Measurements from ENCODE around the gene ARF1. TPM values are rescaled to one million over a fixed set of nuclear protein-coding genes. Genes with fewer than 3 reads are reported as not detected.

Gene ARF1
- total RNA-seq, 1 experiment from 2014 or later = 330 TPM

DNA sequence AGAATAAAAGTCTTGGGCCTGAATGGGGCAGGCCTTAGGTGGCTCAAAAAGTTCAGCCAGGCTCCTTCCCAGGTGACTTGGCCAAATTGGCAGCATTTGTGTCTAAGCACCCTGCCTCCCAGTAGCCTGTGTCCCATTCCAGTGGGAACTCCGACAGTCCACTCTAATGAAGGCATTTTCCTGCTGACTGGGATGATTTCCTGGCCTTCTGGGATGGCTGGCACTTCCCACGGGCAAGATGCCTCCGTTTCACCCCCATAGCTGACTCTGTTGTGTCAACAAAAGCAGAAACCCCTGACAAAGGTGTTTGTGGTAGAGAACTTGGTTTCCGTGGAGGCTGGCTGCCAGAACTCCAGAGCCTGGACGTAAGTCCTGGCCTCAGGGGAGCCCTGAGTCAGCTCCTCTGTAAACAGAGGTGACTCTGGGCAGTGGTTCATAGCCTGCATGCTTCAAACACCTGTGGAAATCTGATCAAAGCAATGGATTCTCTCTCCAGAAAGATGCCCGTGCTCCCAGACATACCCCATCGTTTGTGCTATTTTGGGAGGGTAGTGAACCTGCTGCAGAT lies 39.1 kb upstream of the ARF1 start:
- Mint-ChIP-seq H3K27me3 (ENCODE audit: low read depth) (peaks cover 32% of the 10 kb centered on the region), H3K27ac (no peak overlapping the region), H3K4me1 (peaks cover 13% of the 10 kb centered on the region; the same call in 1 of the 2 replicates), H3K9me3 (peaks cover 8% of the 10 kb centered on the region), H3K36me3 (no peaks in the 10 kb centered on the region), H3K4me3 (no peak overlapping the region)
- ChIA-PET CTCF (no interaction called here), POLR2A (no interaction called here)
- TF ChIP-seq SOX15 (CRISPR knock-in tag; IDR thresholded peaks at IDR 0.05) (no peak), HMGXB4 (CRISPR knock-in tag; IDR thresholded peaks at IDR 0.05) (no peak), FOXJ3 (CRISPR knock-in tag; IDR thresholded peaks at IDR 0.05; ENCODE audit: borderline replicate concordance) (no peak)
- ATAC-seq (no peak), DNase-seq (ENCODE audit: low spot score) (no peak)

DNA sequence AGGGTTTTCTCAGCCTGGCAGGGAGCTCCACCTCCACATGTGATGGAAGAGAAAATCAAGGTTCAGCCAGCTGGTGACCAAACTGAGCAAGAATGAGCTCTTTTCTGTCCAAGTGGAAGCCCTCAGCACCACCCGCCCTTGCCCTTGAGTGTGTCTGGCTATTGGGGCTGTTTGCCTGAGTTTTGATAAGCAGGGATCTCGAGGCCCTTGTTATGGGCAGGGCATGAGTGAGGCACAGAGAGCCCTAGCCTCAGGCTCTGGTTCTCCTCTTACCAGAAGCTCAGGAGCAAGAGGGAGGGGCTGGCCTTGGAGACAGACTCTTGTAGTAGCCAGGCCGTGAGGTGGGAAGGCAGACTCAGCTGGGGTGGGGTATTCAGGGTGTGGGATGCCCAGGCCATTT lies 37.5 kb upstream of the ARF1 start:
- H3K27ac Mint-ChIP-seq = no peak overlapping the region
- peaks cover 8% of the 10 kb centered on the region for H3K9me3 Mint-ChIP-seq
- peak; percentile 21 for ATAC-seq
- no peaks in the 10 kb centered on the region for H3K36me3 Mint-ChIP-seq
- no peak for DNase-seq (ENCODE audit: low spot score)
- H3K27me3 Mint-ChIP-seq (ENCODE audit: low read depth) = peaks cover 47% of the 10 kb centered on the region
- peaks cover 13% of the 10 kb centered on the region; the same call in 1 of the 2 replicates for H3K4me1 Mint-ChIP-seq
- TF ChIP-seq GTF2I (CRISPR knock-in tag; conservative IDR thresholded peaks at IDR 0.05) = no peak
- TF ChIP-seq USF1 (CRISPR knock-in tag; IDR thresholded peaks at IDR 0.05) = no peak
- TF ChIP-seq, protein P1, sequence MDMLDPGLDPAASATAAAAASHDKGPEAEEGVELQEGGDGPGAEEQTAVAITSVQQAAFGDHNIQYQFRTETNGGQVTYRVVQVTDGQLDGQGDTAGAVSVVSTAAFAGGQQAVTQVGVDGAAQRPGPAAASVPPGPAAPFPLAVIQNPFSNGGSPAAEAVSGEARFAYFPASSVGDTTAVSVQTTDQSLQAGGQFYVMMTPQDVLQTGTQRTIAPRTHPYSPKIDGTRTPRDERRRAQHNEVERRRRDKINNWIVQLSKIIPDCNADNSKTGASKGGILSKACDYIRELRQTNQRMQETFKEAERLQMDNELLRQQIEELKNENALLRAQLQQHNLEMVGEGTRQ (CRISPR knock-in tag; IDR thresholded peaks at IDR 0.05) = no peak
- no peak overlapping the region for H3K4me3 Mint-ChIP-seq
- POLR2A ChIA-PET = no interaction called here
- CTCF ChIA-PET = interaction anchor here (1.1 to 1.7 kb wide), 3 partner anchors 16 to 46 kb away, joined by 4 to 11 read pairs (median 7); no protein-coding TSS in a partner anchor

DNA sequence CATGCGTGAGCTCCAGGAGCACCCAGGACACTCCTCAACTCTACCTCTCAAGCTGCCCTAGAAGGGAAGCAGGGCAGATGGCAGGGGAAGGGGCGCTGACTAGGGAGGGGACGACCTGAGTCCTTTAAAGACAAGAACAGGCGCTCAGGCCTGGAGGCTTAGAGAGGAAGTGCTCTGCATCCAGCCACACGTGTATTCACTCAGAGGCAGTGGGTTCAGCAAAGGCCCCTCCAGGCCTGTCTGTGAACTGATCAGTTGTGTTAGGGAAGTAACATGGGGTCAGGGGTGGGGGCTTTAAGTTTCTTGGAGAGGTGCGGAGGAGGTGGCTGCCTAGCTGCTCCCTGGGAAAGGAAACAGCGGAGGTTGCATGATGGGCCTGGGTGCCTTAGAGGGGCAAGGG lies 37.1 kb upstream of the ARF1 start:
- ChIA-PET CTCF (interaction anchor here (1.1 to 1.7 kb wide), 3 partner anchors 16 to 46 kb away, joined by 4 to 11 read pairs (median 7); no protein-coding TSS in a partner anchor), POLR2A (no interaction called here)
- no peak overlapping the region for H3K27ac Mint-ChIP-seq
- peaks cover 13% of the 10 kb centered on the region; the same call in 1 of the 2 replicates for H3K4me1 Mint-ChIP-seq
- H3K27me3 Mint-ChIP-seq (ENCODE audit: low read depth) = peaks cover 51% of the 10 kb centered on the region
- TF ChIP-seq ATF1 (CRISPR knock-in tag; IDR thresholded peaks at IDR 0.05) (no peak), CREM (CRISPR knock-in tag; IDR thresholded peaks at IDR 0.05) (no peak), CTCF (IDR thresholded peaks at IDR 0.05) (no peak), JUN (CRISPR knock-in tag; IDR thresholded peaks at IDR 0.05) (no peak), ZNF423 (CRISPR knock-in tag; IDR thresholded peaks at IDR 0.05) (no peak), SOX15 (CRISPR knock-in tag; IDR thresholded peaks at IDR 0.05) (no peak), ZNF138 (CRISPR knock-in tag; conservative IDR thresholded peaks at IDR 0.05) (no peak), ZMAT4 (CRISPR knock-in tag; IDR thresholded peaks at IDR 0.05) (no peak), ZNF232 (CRISPR knock-in tag; IDR thresholded peaks at IDR 0.05) (no peak), ETV6 (CRISPR knock-in tag; IDR thresholded peaks at IDR 0.05) (no peak), PRRX2 (CRISPR knock-in tag; IDR thresholded peaks at IDR 0.05) (no peak)
- TF ChIP-seq, protein P2, sequence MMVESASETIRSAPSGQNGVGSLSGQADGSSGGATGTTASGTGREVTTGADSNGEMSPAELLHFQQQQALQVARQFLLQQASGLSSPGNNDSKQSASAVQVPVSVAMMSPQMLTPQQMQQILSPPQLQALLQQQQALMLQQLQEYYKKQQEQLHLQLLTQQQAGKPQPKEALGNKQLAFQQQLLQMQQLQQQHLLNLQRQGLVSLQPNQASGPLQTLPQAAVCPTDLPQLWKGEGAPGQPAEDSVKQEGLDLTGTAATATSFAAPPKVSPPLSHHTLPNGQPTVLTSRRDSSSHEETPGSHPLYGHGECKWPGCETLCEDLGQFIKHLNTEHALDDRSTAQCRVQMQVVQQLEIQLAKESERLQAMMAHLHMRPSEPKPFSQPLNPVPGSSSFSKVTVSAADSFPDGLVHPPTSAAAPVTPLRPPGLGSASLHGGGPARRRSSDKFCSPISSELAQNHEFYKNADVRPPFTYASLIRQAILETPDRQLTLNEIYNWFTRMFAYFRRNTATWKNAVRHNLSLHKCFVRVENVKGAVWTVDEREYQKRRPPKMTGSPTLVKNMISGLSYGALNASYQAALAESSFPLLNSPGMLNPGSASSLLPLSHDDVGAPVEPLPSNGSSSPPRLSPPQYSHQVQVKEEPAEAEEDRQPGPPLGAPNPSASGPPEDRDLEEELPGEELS (CRISPR knock-in tag; IDR thresholded peaks at IDR 0.05) = no peak
- TF ChIP-seq, protein P3, sequence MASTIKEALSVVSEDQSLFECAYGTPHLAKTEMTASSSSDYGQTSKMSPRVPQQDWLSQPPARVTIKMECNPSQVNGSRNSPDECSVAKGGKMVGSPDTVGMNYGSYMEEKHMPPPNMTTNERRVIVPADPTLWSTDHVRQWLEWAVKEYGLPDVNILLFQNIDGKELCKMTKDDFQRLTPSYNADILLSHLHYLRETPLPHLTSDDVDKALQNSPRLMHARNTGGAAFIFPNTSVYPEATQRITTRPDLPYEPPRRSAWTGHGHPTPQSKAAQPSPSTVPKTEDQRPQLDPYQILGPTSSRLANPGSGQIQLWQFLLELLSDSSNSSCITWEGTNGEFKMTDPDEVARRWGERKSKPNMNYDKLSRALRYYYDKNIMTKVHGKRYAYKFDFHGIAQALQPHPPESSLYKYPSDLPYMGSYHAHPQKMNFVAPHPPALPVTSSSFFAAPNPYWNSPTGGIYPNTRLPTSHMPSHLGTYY (CRISPR knock-in tag; IDR thresholded peaks at IDR 0.05) = no peak
- TF ChIP-seq, protein P4, sequence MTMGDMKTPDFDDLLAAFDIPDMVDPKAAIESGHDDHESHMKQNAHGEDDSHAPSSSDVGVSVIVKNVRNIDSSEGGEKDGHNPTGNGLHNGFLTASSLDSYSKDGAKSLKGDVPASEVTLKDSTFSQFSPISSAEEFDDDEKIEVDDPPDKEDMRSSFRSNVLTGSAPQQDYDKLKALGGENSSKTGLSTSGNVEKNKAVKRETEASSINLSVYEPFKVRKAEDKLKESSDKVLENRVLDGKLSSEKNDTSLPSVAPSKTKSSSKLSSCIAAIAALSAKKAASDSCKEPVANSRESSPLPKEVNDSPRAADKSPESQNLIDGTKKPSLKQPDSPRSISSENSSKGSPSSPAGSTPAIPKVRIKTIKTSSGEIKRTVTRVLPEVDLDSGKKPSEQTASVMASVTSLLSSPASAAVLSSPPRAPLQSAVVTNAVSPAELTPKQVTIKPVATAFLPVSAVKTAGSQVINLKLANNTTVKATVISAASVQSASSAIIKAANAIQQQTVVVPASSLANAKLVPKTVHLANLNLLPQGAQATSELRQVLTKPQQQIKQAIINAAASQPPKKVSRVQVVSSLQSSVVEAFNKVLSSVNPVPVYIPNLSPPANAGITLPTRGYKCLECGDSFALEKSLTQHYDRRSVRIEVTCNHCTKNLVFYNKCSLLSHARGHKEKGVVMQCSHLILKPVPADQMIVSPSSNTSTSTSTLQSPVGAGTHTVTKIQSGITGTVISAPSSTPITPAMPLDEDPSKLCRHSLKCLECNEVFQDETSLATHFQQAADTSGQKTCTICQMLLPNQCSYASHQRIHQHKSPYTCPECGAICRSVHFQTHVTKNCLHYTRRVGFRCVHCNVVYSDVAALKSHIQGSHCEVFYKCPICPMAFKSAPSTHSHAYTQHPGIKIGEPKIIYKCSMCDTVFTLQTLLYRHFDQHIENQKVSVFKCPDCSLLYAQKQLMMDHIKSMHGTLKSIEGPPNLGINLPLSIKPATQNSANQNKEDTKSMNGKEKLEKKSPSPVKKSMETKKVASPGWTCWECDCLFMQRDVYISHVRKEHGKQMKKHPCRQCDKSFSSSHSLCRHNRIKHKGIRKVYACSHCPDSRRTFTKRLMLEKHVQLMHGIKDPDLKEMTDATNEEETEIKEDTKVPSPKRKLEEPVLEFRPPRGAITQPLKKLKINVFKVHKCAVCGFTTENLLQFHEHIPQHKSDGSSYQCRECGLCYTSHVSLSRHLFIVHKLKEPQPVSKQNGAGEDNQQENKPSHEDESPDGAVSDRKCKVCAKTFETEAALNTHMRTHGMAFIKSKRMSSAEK (CRISPR knock-in tag; IDR thresholded peaks at IDR 0.05; ENCODE audit: borderline replicate concordance) = no peak
- no peak overlapping the region for H3K4me3 Mint-ChIP-seq
- no peaks in the 10 kb centered on the region for H3K36me3 Mint-ChIP-seq
- peak; percentile 48 for ATAC-seq
- no peak for DNase-seq (ENCODE audit: low spot score)
- peaks cover 8% of the 10 kb centered on the region for H3K9me3 Mint-ChIP-seq

Measured in WTC11 (cell line).